ENCODE measurements around the gene KDM1A. TPM values are rescaled to one million over a fixed set of nuclear protein-coding genes. Genes with fewer than 3 reads are reported as not detected.

Gene KDM1A
- total and polyA plus RNA-seq, 2 of the 13 experiments (the other 11 are each of a cell fraction or from before 2014, with no cell fraction given) = 81.3 to 173 TPM

DNA sequence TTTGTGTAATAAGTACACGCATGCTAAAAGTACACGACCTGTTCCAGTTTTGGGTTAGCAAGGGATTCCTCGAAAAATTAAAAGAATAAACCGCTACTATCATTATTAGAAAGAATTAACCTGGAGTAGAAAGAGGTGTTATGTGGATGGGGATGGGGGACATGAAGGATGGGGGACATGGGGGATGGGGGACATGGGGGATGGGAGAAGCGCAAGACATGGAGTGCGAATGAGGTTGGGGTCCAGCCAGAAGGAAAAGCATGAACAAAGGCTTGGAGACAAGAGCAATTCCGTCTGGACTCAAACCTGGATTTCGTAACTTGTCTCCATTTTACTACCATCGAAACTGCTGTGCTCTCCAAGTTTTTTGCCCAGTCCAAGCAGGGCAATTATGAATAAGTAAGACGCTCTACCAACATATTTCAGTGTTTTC is 591 bp upstream of the KDM1A start:
- Histone ChIP-seq H3K27me3 (ENCODE audit: control insufficient read depth in 1 of 2, insufficient read depth in 2 of 2, low read length in 2 of 2) (no peaks in the 10 kb centered on the region), H3K27ac (ENCODE audit: extremely low read length, insufficient read depth, low read length) (peak overlapping the region; percentile 88), H3K36me3 (replicated peaks in 1 of 2; ENCODE audit: control insufficient read depth in 1 of 2, insufficient read depth in 2 of 2, low read length in 2 of 2) (no peaks in the 10 kb centered on the region; a peak in 1 of 5 replicates), H3K9me3 (ENCODE audit: low read length) (peaks cover 6% of the 10 kb centered on the region; the same call in 1 of the 2 replicates), H3K4me2 (ENCODE audit: low read depth, low read length) (peak overlapping the region; percentile 82), H2AFZ (ENCODE audit: low read length) (peak overlapping the region; percentile 95), H3K4me3 (replicated peaks in 1 of 3; ENCODE audit: insufficient read depth in 1 of 3, low read depth in 2 of 3, low read length in 3 of 3) (peak overlapping the region; percentile 80 to 94 (median 93)), H3K9ac (ENCODE audit: insufficient read depth, low read depth, low read length) (peak overlapping the region; percentile 98), H3K79me2 (ENCODE audit: insufficient read depth, low read length) (peaks cover 44% of the 10 kb centered on the region), H3K4me1 (ENCODE audit: insufficient read depth, low read length) (peaks cover 27% of the 10 kb centered on the region), H4K20me1 (ENCODE audit: insufficient read depth, low read length) (peaks cover 16% of the 10 kb centered on the region)
- intact Hi-C loops (cut with micrococcal nuclease; ENCODE audit: unreplicated experiment) = no loop called here
- in situ Hi-C loops (cut with HindIII; ENCODE audit: extremely low pct_ligation_motif_present, low pct_unique_long_range_greater_than_20kb) = no loop called here
- WGBS (ENCODE audit: low lambda C conversion rate) = 10% methylated on average over 10 of the region's 10 CpGs
- FAIRE-seq (no peak), ATAC-seq (peak; percentile 4; the same call in 1 of the 3 replicates), DNase-seq (ENCODE audit: low spot score) (peak; percentile 15)
- POLR2A ChIA-PET = interaction anchor here (0.6 to 1.0 kb wide), 7 partner anchors 9 to 326 kb away, joined by 3 to 4 read pairs (median 3); partner anchors contain the start of gene HNRNPR
- BruUV-seq (replicated peaks) = TSS peak; percentile 82
- CTCF ChIA-PET (ENCODE audit: low intra/inter-chr PET ratio, low total read pairs) = no interaction called here
- 0 out of 2 replicates have a peak, but pooled peaks have one; percentile 9 for TF ChIP-seq HNF1A (IDR thresholded peaks at IDR 0.05; ENCODE audit: low read depth)
- no peak for TF ChIP-seq HNF1A (CRISPR knock-in tag; IDR thresholded peaks at IDR 0.05; ENCODE audit: borderline replicate concordance)
- no peak for TF ChIP-seq ZNF781 (CRISPR knock-in tag; IDR thresholded peaks at IDR 0.05; ENCODE audit: borderline replicate concordance, not compliant biosample characterization)
- TF ChIP-seq, protein P1, sequence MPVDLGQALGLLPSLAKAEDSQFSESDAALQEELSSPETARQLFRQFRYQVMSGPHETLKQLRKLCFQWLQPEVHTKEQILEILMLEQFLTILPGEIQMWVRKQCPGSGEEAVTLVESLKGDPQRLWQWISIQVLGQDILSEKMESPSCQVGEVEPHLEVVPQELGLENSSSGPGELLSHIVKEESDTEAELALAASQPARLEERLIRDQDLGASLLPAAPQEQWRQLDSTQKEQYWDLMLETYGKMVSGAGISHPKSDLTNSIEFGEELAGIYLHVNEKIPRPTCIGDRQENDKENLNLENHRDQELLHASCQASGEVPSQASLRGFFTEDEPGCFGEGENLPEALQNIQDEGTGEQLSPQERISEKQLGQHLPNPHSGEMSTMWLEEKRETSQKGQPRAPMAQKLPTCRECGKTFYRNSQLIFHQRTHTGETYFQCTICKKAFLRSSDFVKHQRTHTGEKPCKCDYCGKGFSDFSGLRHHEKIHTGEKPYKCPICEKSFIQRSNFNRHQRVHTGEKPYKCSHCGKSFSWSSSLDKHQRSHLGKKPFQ (CRISPR knock-in tag; IDR thresholded peaks at IDR 0.05; ENCODE audit: insufficient replicate concordance) = peak; percentile 81
- TF ChIP-seq ZNF766 (CRISPR knock-in tag; IDR thresholded peaks at IDR 0.05; ENCODE audit: borderline replicate concordance) = no peak
- no peak for TF ChIP-seq SP140L (CRISPR knock-in tag; IDR thresholded peaks at IDR 0.05; ENCODE audit: borderline replicate concordance)
- no peak for TF ChIP-seq ZC3H13 (CRISPR knock-in tag; IDR thresholded peaks at IDR 0.05)
- no peak for TF ChIP-seq SMARCC2 (IDR thresholded peaks at IDR 0.05)
- TF ChIP-seq ZMYM2 (CRISPR knock-in tag; IDR thresholded peaks at IDR 0.05) = no peak
- TF ChIP-seq MYPOP (CRISPR knock-in tag; IDR thresholded peaks at IDR 0.05) = peak; percentile 12; the same call in 1 of the 2 replicates
- no peak for TF ChIP-seq FOXK1 (CRISPR knock-in tag; IDR thresholded peaks at IDR 0.05; ENCODE audit: borderline replicate concordance, low read depth)
- no peak for TF ChIP-seq HCFC1 (IDR thresholded peaks at IDR 0.05; ENCODE audit: low read depth, low read length)
- no peak for TF ChIP-seq TEAD3 (CRISPR knock-in tag; optimal IDR thresholded peaks at IDR 0.05; ENCODE audit: borderline replicate concordance)
- TF ChIP-seq ZXDC (CRISPR knock-in tag; IDR thresholded peaks at IDR 0.05) = no peak
- no peak for TF ChIP-seq ZNF773 (CRISPR knock-in tag; IDR thresholded peaks at IDR 0.05; ENCODE audit: borderline replicate concordance)

Measured in HepG2 (cell line).